GM12892 (cell line): ENCODE data around the gene MYLK.

Experiments used
- POLR2A ChIP-seq: IDR thresholded peaks from 2 replicates; pipeline ENCODE4 v1.6.1; 2011; ENCODE audit warnings: low read depth, low read length, control low read depth
- POLR2AphosphoS5 ChIP-seq: IDR thresholded peaks from 2 replicates; pipeline ENCODE4 v1.6.1; 2011; ENCODE audit warnings: low read depth, low read length, control low read depth

DNA sequence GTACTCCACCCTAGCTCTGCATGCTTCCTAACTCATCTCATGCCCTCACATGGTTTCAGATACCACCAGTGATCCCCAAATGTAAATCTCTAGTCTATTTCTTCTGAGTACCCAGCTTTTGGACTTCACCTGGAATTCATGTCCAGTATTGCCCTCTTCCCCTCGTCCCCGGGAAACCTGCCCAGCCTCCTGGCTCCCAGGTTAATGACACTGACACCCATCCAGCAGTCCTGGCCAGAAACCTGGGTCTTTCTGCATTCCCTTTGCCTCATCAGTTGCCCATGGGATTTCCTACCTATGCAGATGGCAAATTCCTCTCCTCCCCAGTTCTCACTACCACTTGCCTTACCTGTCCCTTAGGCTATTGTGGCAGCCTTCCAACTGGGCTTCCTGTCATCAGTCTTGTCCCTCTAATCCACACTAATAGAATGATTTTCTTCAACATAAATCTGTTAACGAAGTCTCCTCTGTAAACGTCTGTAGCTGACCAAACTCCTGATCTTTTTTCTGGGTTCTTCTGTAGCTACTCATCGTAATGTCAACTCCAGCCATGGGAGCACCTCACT, 15.3 kb upstream of the MYLK start:
- no peak for TF ChIP-seq POLR2AphosphoS5
- TF ChIP-seq POLR2A: no peak
